Thoracic aorta (tissue), 2 donors: Measurements from ENCODE around the gene BHLHE40. TPM values are rescaled to one million over a fixed set of nuclear protein-coding genes. Genes with fewer than 3 reads are reported as not detected.

Experiments
- ATAC-seq: fragments of 150-250 bp; one replicate; pipeline ENCODE4 v1.8.0; 2017; ENCODE audit warnings: low read depth; ENCODE audit not compliant: insufficient number of reproducible peaks, low FRiP score
- DNase-seq: peaks from one replicate; pipeline ENCODE4 v3.0.0-alpha.2; 2020; ENCODE audit warnings: low spot score
- H3K27ac ChIP-seq, 2 donors: fragments of 200-600 bp; sonication (generic); 1 replicate in 1 of 2; 2 replicates in 1 of 2; pipeline ENCODE4 v1.5.1; 2016; ENCODE audit warnings: mild to moderate bottlenecking in 2 of 2, moderate library complexity in 2 of 2
- H3K27me3 ChIP-seq: fragments of 200-600 bp; sonication (generic); replicated peaks from 2 replicates; pipeline ENCODE4 v1.6.0; 2016; ENCODE audit warnings: mild to moderate bottlenecking; ENCODE audit not compliant: insufficient read depth
- H3K36me3 ChIP-seq: fragments of 200-600 bp; sonication (generic); one replicate; pipeline ENCODE4 v1.5.1; 2016
- H3K4me1 ChIP-seq, 2 donors: fragments of 200-600 bp; sonication (generic); 1 replicate in 1 of 2; 2 replicates in 1 of 2; pipeline versions ENCODE4 v1.5.1 to v1.6.0; 2016; ENCODE audit warnings: low read depth in 2 of 2, mild to moderate bottlenecking in 1 of 2; ENCODE audit not compliant: control insufficient read depth in 1 of 2
- H3K4me3 ChIP-seq: fragments of 200-600 bp; sonication (generic); 2 replicates; pipeline ENCODE4 v1.5.1; 2016; ENCODE audit warnings: mild to moderate bottlenecking
- H3K9me3 ChIP-seq: fragments of 200-600 bp; sonication (generic); 2 replicates; pipeline ENCODE4 v1.5.1; 2016
- CTCF ChIP-seq: fragments of 200-600 bp; sonication (generic); IDR thresholded peaks from one replicate; pipeline ENCODE4 v1.5.1; 2019; ENCODE audit warnings: antibody characterized with exemption
- total RNA-seq, 2 donors: library from RNA; depleted of rRNA; stranded (reverse); fragments of >200 nt; gene quantifications; one replicate each; pipeline versions ENCODE4 v1.1.0 to v1.2.3, GENCODE V29; 2016

The BHLHE40 gene
- 100 to 1,000 TPM in 1 of 2 donors, 10 to 100 TPM in 1; 47.2 to 109 TPM for total RNA-seq

GRCh38 chr3:4979428-4980228 is at the start of gene BHLHE40:
BHLHE40 (plus strand) TSS chr3:4979437; CDS start chr3:4979719, 282 bp downstream.
- TF ChIP-seq CTCF: no peak
- H3K9me3 ChIP-seq: no peaks in the 10 kb centered on the region
- H3K36me3 ChIP-seq: peaks cover 9% of the 10 kb centered on the region
- H3K27ac ChIP-seq: peak within 1 kb of the TSS; percentile 96 to 99
- H3K4me3 ChIP-seq: peak within 1 kb of the TSS; percentile 93
- H3K4me1 ChIP-seq: peaks cover 22 to 50% of the 10 kb centered on the region in 2 donors
- no peaks in the 10 kb centered on the region for H3K27me3 ChIP-seq
- no peak for DNase-seq
- ATAC-seq: peak; percentile 1

GRCh38 chr3:4930501-4930900 is 48.7 kb upstream of the BHLHE40 start:
- Histone ChIP-seq H3K27me3 (no peaks in the 10 kb centered on the region), H3K4me3 (no peak overlapping the region), H3K4me1 (no peaks in the 10 kb centered on the region), H3K9me3 (no peaks in the 10 kb centered on the region), H3K36me3 (no peaks in the 10 kb centered on the region), H3K27ac (no peak overlapping the region)
- DNase-seq (no peak), ATAC-seq (no peak)
- no peak for TF ChIP-seq CTCF

- DNase-seq: no peak
- Histone ChIP-seq H3K36me3 (no peaks in the 10 kb centered on the region), H3K9me3 (no peaks in the 10 kb centered on the region), H3K4me1 (no peaks in the 10 kb centered on the region), H3K27me3 (no peaks in the 10 kb centered on the region), H3K27ac (no peak overlapping the region), H3K4me3 (no peak overlapping the region)
- ATAC-seq: no peak
- no peak for TF ChIP-seq CTCF
Measured at GRCh38 chr3:4934050-4934449, 45.2 kb upstream of the BHLHE40 start.

- Histone ChIP-seq H3K4me3 (no peak overlapping the region), H3K36me3 (no peaks in the 10 kb centered on the region), H3K4me1 (no peaks in the 10 kb centered on the region), H3K9me3 (no peaks in the 10 kb centered on the region), H3K27me3 (no peaks in the 10 kb centered on the region), H3K27ac (no peak overlapping the region)
- no peak for DNase-seq
- no peak for ATAC-seq
- no peak for TF ChIP-seq CTCF
Measured at GRCh38 chr3:4935347-4935746, 43.9 kb upstream of the BHLHE40 start.

GRCh38 chr3:4936982-4937614 is 42.1 kb upstream of the BHLHE40 start:
- H3K36me3 ChIP-seq: no peaks in the 10 kb centered on the region
- H3K27ac ChIP-seq: no peak overlapping the region
- ATAC-seq (no peak), DNase-seq (no peak)
- H3K9me3 ChIP-seq: no peaks in the 10 kb centered on the region
- no peaks in the 10 kb centered on the region for H3K27me3 ChIP-seq
- no peaks in the 10 kb centered on the region for H3K4me1 ChIP-seq
- TF ChIP-seq CTCF: no peak
- no peak overlapping the region for H3K4me3 ChIP-seq
